LNCaP clone FGC (cell line): ENCODE results near the gene MAP4K1.

Experiments used
- DNase-seq: peaks from one replicate; pipeline ENCODE4 v3.0.0-alpha.2; 2011; ENCODE audit warnings: low read depth
- H3K4me3 ChIP-seq: 2 replicates; pipeline ENCODE4 v1.5.1; 2011; ENCODE audit warnings: mild to moderate bottlenecking, low read depth, low read length, control low read depth
- TF ChIP-seq, protein P1 (sequence below): IDR thresholded peaks from 2 replicates; pipeline ENCODE4 v1.5.1; 2012; ENCODE audit warnings: mild to moderate bottlenecking; ENCODE audit not compliant: control insufficient read depth, insufficient read depth; ENCODE audit errors: extremely low read depth

MAP4K1 gene

DNA sequence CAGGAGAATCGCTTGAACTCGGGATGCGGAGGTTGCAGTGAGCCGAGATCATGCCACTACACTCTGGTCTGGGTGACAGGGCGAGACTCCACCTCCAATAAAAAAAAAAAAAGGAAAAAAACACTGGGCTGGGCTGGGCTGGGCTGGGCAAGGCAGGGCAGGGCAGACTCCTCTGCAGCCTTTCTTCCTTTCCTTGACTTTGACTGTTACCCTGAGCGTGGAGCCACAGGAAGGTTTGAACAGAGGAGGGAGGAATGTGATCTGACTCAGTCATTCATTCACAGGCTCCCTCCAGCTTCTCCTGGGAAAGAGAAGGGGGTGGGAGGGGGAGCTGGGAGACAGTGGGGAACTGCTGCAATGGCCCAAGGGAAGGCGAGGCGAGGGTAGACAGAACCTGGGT lies 27.0 kb upstream of the MAP4K1 start:
- DNase-seq = no peak
- TF ChIP-seq, protein P1, sequence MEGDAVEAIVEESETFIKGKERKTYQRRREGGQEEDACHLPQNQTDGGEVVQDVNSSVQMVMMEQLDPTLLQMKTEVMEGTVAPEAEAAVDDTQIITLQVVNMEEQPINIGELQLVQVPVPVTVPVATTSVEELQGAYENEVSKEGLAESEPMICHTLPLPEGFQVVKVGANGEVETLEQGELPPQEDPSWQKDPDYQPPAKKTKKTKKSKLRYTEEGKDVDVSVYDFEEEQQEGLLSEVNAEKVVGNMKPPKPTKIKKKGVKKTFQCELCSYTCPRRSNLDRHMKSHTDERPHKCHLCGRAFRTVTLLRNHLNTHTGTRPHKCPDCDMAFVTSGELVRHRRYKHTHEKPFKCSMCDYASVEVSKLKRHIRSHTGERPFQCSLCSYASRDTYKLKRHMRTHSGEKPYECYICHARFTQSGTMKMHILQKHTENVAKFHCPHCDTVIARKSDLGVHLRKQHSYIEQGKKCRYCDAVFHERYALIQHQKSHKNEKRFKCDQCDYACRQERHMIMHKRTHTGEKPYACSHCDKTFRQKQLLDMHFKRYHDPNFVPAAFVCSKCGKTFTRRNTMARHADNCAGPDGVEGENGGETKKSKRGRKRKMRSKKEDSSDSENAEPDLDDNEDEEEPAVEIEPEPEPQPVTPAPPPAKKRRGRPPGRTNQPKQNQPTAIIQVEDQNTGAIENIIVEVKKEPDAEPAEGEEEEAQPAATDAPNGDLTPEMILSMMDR = no peak
- H3K4me3 ChIP-seq = no peak overlapping the region

DNA sequence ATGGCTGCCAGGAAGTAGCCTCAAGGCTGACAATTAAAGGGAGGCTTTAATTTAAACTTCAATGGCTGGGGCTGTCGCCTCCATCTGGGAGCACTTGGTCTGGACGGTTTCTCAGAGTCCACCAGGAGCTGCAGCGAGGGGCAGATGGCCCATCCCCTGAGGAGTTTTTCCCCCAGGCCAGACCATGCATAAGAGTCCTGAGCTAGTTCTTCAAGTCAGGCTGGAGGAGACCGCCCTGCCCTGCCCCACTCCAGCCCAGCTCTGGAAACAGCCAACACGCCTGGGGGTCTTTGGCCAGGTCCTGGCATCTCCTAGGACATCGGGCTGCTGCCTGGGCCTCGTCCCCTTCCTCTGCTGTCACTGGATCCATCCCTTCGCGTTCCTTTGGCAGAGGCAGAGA lies 24.4 kb upstream of the MAP4K1 start:
- DNase-seq = no peak
- TF ChIP-seq, protein P1 = no peak
- H3K4me3 ChIP-seq = no peak overlapping the region

DNA sequence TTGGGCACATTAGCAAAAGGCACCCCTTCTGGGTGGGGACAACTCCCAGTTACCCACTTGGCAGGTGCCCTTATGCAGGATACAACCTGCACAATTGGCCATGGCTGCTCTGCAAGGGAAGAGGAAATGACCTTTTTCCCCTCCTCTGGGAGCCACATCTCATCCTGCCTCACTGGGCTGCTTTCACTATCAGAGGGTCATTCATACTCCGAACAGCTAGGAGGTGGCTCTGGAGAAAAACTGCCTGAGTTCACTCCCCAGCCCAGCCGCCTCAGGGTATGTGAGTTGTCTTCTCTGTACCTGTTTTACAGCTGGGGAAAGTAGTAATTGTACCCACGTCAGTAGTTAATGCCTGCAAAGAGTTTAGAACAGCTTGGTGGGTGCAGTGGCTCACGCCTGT lies 22.6 kb upstream of the MAP4K1 start:
- no peak for DNase-seq
- no peak overlapping the region for H3K4me3 ChIP-seq
- TF ChIP-seq, protein P1 = no peak

DNA sequence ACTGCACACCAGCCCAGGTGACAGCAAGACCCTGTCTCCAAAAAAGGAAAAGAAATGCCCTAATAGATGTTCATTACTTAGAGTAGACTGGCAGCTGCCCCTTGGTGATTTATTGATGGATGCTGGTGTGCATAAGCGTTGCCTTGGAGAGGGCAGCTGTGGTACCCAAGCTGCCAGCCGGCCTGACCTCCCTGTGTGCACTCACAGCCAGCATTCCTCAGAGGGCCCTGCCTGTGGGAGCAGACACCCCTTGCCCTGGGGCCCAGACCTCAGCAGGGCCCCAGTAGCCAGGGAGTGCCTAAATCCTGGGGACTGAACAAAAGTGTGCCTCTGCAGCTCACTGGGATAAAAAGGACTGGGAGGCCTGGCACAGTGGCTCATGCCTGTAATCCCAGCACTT lies 21.9 kb upstream of the MAP4K1 start:
- H3K4me3 ChIP-seq = no peak overlapping the region
- DNase-seq = no peak
- TF ChIP-seq, protein P1 = no peak

DNA sequence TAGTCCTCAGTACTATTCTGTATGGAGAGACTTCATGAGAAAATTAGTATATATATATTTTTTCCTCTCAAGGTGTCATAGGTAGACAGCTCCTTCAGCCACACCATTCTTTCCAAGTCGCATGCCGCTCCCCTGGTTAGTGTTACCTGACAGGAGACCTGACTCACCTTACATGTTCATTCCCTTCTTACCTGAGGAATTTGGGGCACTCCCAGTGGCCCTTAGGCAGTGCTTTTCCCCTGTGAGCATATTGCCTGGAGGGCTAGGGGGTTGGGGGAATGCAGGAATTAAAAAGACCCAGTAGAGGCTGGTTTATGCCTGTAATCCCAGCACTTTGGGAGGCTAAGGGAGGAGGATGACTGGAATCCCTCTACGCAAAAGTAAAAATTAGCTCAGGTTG lies 20.7 kb upstream of the MAP4K1 start:
- no peak for DNase-seq
- no peak overlapping the region for H3K4me3 ChIP-seq
- TF ChIP-seq, protein P1 = no peak

DNA sequence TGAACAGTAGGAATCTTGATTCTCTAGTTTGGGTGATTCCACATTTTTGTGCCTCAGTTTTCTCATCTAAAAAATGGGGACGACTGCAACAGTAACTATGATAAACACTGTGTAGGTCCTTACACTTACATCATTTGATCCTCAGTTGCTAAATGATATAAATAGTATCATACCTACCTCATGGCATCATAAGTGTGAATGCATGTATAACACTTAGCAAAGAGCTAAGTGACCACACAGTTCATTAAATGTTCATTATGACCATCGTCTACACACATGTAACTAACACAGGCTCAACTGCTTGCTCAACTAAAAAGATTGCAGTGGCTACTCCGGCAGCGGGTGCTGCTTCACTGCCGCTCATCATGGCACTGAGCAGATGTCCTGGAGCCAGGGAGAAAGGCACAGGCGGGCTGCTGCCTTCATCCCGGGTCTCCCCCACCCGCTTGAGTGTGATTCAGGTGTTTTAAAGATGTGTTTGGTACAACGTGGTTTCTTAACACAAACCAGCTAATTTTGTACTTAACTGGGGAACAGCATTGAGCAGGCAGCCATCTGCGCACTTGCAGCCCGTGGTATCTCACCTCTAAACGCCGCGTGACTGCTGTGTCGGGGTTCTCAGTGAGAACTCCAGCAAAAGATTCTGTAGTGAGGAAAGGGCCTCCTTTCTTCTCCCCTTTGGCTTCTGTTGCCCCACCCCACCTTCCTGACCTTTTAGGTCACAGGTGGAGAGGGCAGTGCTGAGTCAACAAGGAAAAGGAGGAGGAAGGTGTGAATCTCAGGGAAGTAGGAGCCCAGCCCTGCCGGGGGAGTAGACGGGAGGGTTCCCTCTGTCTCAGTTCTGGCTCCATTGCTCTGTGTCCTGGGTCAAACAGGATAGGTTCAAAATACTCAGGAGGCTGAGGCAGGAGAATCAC lies 18.0 kb upstream of the MAP4K1 start:
- TF ChIP-seq, protein P1 = no peak
- H3K4me3 ChIP-seq = no peak overlapping the region
- DNase-seq = no peak

DNA sequence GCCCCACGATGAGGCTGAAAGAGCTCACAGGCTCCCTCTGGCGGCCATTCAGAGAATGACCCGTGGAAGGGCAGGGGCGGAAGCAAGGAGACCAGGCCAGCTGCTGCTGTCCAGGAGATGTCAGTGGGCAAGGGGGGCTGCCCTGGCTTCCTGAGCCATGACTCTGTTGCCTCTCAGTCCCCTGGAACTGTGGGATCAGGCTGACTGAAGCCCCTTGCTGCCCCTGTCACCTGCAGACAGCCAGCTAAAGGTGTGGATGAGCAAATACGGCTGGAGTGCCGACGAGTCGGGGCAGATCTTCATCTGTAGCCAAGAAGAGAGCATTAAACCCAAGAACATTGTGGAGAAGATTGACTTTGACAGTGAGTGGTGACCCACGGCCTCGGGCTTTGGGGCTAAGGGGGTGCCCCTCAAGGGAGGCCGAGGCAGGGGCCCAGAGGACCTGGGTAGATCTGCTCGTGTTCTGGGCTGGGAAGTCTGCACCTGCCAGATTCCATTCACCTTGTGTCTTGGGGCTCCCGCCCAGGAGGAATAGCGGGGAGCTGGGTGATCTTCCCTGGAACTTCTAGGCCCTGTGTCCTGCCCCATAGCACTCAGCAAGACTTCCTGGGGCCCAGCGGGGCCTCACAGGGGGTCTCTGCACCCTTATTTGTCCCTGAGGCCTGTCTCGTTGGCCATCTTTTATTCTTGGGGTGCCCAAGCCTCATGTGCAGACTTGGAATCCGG lies 17.2 kb upstream of the MAP4K1 start:
- no peak overlapping the region for H3K4me3 ChIP-seq
- DNase-seq = no peak
- TF ChIP-seq, protein P1 = peak; percentile 73
